ENCODE data around the gene ADAM23.

Gene ADAM23

DNA sequence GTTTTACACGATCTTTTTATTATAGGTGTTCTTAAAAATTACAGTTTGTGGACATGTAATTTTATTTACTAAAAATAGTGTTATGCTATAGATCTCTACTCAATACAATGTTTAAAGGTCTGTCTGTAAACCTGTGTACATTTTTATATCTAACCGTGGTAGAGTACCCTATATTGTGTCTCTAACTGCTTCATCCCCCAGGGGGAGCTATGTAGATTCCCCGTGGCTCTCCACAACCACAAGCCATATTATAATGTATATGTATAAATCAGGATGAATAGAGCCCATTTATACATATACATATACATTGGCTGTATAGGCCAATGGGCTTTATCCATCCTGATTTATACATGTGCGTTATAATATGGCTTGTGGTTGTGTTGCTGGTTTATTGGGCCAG, 59.4 kb downstream of the ADAM23 start:
- no peaks in the 10 kb centered on the region for H3K27me3 ChIP-seq (ENCODE audit: insufficient read depth, low read length)
- no peak overlapping the region for H3K27ac ChIP-seq (ENCODE audit: low read depth, low read length)
- H3K4me1 ChIP-seq (ENCODE audit: insufficient read depth, low read length), result no peaks in the 10 kb centered on the region
- no peak overlapping the region for H3K9ac ChIP-seq (ENCODE audit: low read depth, low read length)
- WGBS, result 93% methylated on average over 1 of the region's 4 CpGs
- no peak overlapping the region for H3K4me3 ChIP-seq (ENCODE audit: low read length)
- no peaks in the 10 kb centered on the region for H3K36me3 ChIP-seq (ENCODE audit: insufficient read depth, low read length)
- no peaks in the 10 kb centered on the region for H3K9me3 ChIP-seq (ENCODE audit: insufficient read depth, low read depth, low read length)

DNA sequence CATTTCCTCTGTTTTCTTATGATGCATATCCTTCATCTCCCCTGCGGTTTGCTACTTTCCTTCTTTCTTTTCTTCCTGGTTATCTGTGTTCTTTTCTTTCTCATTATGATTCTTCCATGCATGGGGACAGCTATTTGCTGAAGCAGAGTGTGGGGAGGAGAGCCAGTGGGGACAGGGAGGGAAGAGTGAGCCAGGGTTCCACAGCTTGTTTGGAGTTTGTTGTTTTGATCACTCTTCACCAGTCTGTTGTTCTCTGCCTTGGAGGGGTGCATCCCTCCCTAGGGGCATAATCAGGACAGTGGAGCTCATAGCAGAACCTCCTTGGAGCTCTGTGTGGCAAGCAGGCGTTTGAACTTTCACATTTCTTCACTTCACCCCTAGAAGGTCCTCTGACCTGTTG, 68.0 kb downstream of the ADAM23 start:
- H3K27ac ChIP-seq (ENCODE audit: low read depth, low read length), result 0 out of 2 replicates have a peak overlapping the region, but pooled peaks have one; percentile 16
- H3K27me3 ChIP-seq (ENCODE audit: insufficient read depth, low read length), result no peaks in the 10 kb centered on the region
- 62% methylated on average over 2 of the region's 2 CpGs for WGBS
- no peak overlapping the region for H3K9ac ChIP-seq (ENCODE audit: low read depth, low read length)
- no peaks in the 10 kb centered on the region for H3K9me3 ChIP-seq (ENCODE audit: insufficient read depth, low read depth, low read length)
- peaks cover 10% of the 10 kb centered on the region for H3K4me1 ChIP-seq (ENCODE audit: insufficient read depth, low read length)
- H3K36me3 ChIP-seq (ENCODE audit: insufficient read depth, low read length), result no peaks in the 10 kb centered on the region
- no peak overlapping the region for H3K4me3 ChIP-seq (ENCODE audit: low read length)

DNA sequence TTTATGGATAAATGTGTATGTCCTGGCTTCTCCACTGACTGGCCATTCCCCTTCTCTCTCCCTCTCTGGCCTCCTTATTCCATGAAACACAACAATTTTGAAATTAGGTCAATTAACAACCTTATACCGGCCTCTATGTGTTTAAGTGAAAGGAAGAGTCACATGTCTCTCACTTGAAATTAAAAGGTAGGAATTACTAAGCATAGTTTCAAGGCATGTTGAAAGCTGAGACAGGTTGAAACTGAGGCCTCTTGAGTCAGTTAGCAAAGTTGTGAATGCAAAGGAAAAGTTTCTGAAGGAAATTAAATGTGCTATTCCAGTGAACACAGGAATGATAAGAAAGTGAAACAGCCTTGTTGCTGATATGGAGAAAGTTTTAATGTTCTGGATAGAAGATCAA, 69.7 kb downstream of the ADAM23 start:
- H3K27me3 ChIP-seq (ENCODE audit: insufficient read depth, low read length), result no peaks in the 10 kb centered on the region
- no peaks in the 10 kb centered on the region for H3K36me3 ChIP-seq (ENCODE audit: insufficient read depth, low read length)
- no peak overlapping the region for H3K9ac ChIP-seq (ENCODE audit: low read depth, low read length)
- no peaks in the 10 kb centered on the region for H3K9me3 ChIP-seq (ENCODE audit: insufficient read depth, low read depth, low read length)
- H3K4me1 ChIP-seq (ENCODE audit: insufficient read depth, low read length), result peaks cover 10% of the 10 kb centered on the region
- H3K27ac ChIP-seq (ENCODE audit: low read depth, low read length), result no peak overlapping the region
- H3K4me3 ChIP-seq (ENCODE audit: low read length), result no peak overlapping the region
- 100% methylated on average over 1 of the region's 1 CpG for WGBS

DNA sequence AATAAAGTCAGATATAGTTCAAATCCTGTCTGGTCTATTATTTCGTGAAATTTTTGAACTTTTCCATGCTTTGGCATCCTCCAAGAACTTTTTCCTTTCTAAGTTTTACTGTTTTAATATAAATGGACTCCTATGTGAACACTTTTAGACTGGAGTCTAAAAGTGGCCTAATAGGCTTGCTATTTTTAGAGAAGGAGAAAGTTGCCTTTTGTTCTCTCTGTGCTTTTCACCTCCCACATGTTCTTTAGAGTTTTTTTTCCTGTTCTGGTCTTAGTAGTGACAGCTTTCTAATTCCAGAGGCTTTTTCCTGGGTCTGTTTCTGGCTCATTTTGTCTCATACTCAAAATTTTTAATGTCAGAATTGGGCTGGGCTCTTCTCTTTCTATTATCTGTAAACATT, 72.2 kb downstream of the ADAM23 start:
- Histone ChIP-seq H3K4me3 (ENCODE audit: low read length) (no peak overlapping the region), H3K9ac (ENCODE audit: low read depth, low read length) (no peak overlapping the region), H3K9me3 (ENCODE audit: insufficient read depth, low read depth, low read length) (no peaks in the 10 kb centered on the region), H3K4me1 (ENCODE audit: insufficient read depth, low read length) (peaks cover 17% of the 10 kb centered on the region), H3K27ac (ENCODE audit: low read depth, low read length) (no peak overlapping the region), H3K36me3 (ENCODE audit: insufficient read depth, low read length) (no peaks in the 10 kb centered on the region), H3K27me3 (ENCODE audit: insufficient read depth, low read length) (no peaks in the 10 kb centered on the region)
- WGBS, result no CpG with 5 or more reads among the region's 1 CpG

DNA sequence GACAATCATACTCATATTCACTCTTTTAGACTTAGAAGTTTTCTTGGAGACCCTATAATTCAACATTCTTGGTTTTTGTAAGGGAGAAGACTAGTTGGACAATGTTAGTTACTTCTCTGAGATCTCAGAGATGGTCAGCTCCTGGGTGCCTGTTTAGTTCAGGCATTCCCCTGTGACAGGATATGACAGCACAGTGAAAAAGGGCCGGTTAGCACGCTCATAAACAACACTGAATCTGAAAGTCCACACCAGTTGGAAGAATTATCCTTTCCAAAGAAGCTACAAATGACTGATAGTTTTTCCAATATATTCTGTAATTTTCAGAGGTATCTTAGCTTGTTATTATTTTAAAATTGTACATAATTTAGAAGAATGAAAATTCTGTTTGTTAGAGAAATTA, 75.7 kb downstream of the ADAM23 start:
- peaks cover 12% of the 10 kb centered on the region for H3K4me1 ChIP-seq (ENCODE audit: insufficient read depth, low read length)
- no peaks in the 10 kb centered on the region for H3K27me3 ChIP-seq (ENCODE audit: insufficient read depth, low read length)
- 98% methylated on average over 2 of the region's 2 CpGs for WGBS
- H3K36me3 ChIP-seq (ENCODE audit: insufficient read depth, low read length), result no peaks in the 10 kb centered on the region
- no peaks in the 10 kb centered on the region for H3K9me3 ChIP-seq (ENCODE audit: insufficient read depth, low read depth, low read length)
- H3K9ac ChIP-seq (ENCODE audit: low read depth, low read length), result no peak overlapping the region
- no peak overlapping the region for H3K4me3 ChIP-seq (ENCODE audit: low read length)
- H3K27ac ChIP-seq (ENCODE audit: low read depth, low read length), result no peak overlapping the region

DNA sequence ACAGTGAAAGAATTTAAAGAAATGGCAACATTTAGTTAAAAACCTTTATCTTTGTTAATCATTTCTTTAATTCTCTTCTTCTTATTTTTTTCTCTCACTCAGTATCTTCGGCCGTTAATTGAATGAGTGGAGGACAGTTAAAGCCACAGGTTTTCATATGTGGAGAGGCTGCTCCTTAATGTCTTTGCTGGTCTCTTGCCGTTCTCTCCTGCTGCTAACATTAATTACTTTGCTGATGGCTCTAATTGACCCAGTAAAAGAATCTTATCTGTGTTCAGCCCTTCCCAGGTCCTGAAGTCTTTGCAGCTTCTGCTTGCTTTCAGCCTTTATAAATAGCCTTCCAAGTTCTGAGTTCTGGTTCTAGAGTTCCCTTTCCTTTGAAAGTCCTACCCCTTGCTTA, 77.1 kb downstream of the ADAM23 start:
- no peaks in the 10 kb centered on the region for H3K27me3 ChIP-seq (ENCODE audit: insufficient read depth, low read length)
- WGBS, result 63% methylated on average over 2 of the region's 3 CpGs

DNA sequence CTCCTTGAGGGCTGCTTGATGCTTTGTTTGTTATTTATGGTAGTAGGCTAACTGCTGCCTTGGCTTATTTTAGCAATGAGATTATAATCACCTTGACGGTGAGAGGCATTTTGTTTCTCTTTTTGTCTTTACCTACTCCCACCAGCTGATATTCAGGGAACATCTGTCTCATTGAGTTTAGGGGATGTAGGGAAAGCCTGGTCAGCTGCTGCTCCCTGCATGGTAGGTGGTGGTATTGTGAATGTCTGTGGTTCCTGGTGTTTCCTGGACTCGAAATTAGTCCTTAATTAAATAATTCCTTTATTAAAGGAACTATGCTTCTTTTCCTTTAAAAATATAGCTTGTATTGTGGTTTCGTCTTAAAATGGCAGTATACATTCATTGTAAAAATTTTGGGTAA, 77.8 kb downstream of the ADAM23 start:
- Histone ChIP-seq H3K4me1 (ENCODE audit: insufficient read depth, low read length) (peaks cover 12% of the 10 kb centered on the region), H3K27me3 (ENCODE audit: insufficient read depth, low read length) (no peaks in the 10 kb centered on the region), H3K9me3 (ENCODE audit: insufficient read depth, low read depth, low read length) (no peaks in the 10 kb centered on the region), H3K4me3 (ENCODE audit: low read length) (no peak overlapping the region), H3K9ac (ENCODE audit: low read depth, low read length) (no peak overlapping the region), H3K27ac (ENCODE audit: low read depth, low read length) (no peak overlapping the region), H3K36me3 (ENCODE audit: insufficient read depth, low read length) (no peaks in the 10 kb centered on the region)
- WGBS, result no CpG with 5 or more reads among the region's 3 CpGs

More for the DNA sequence above, 77.1 kb downstream of the ADAM23 start:
- no peak overlapping the region for H3K9ac ChIP-seq (ENCODE audit: low read depth, low read length)
- H3K4me1 ChIP-seq (ENCODE audit: insufficient read depth, low read length), result peaks cover 12% of the 10 kb centered on the region
- H3K27ac ChIP-seq (ENCODE audit: low read depth, low read length), result no peak overlapping the region
- H3K36me3 ChIP-seq (ENCODE audit: insufficient read depth, low read length), result no peaks in the 10 kb centered on the region
- H3K4me3 ChIP-seq (ENCODE audit: low read length), result no peak overlapping the region
- H3K9me3 ChIP-seq (ENCODE audit: insufficient read depth, low read depth, low read length), result no peaks in the 10 kb centered on the region

DNA sequence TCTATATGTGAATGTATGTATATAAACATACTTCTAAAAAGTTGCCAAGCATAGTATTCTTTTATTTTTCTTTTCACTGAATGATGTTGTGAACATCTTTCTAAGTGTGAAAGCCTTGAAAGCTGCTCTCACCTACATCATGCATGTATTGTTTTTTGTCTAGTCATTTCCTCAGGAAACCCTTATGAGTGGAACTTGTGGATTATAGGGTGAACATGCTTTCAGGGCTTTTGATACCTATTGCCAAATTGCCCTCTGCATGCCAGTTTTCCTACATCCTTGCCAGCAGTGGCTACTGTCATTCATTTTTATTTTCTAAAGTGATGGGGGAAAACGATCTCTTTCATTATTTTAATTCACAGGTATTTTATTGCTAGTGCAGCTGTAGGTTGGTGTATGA, 78.3 kb downstream of the ADAM23 start:
- peaks cover 12% of the 10 kb centered on the region for H3K4me1 ChIP-seq (ENCODE audit: insufficient read depth, low read length)
- H3K9me3 ChIP-seq (ENCODE audit: insufficient read depth, low read depth, low read length), result no peaks in the 10 kb centered on the region
- H3K4me3 ChIP-seq (ENCODE audit: low read length), result no peak overlapping the region
- no peak overlapping the region for H3K9ac ChIP-seq (ENCODE audit: low read depth, low read length)
- H3K27ac ChIP-seq (ENCODE audit: low read depth, low read length), result no peak overlapping the region
- WGBS, result no CpG with 5 or more reads among the region's 1 CpG
- no peaks in the 10 kb centered on the region for H3K36me3 ChIP-seq (ENCODE audit: insufficient read depth, low read length)
- H3K27me3 ChIP-seq (ENCODE audit: insufficient read depth, low read length), result no peaks in the 10 kb centered on the region

DNA sequence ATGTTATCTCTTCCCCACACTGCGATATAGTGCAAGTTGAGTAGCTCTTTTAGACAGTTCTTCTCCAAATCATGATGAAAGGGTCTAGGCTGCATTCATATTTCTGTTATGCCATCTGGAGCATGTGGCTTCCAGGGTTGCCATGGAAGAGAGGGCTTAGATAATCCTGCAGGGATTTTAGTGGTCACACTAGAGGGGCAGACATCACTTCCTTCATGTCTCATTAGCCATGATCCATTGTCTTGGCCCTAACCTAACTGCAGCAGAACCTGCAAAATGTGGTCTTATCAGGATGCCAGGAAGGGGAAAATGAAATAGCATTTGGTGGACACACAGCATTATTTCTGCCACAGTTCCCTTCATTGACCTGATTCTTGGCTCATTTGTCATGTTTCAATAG, 83.1 kb downstream of the ADAM23 start:
- no peak overlapping the region for H3K4me3 ChIP-seq (ENCODE audit: low read length)
- no peaks in the 10 kb centered on the region for H3K36me3 ChIP-seq (ENCODE audit: insufficient read depth, low read length)
- H3K27ac ChIP-seq (ENCODE audit: low read depth, low read length), result no peak overlapping the region
- no peak overlapping the region for H3K9ac ChIP-seq (ENCODE audit: low read depth, low read length)
- peaks cover 3% of the 10 kb centered on the region for H3K4me1 ChIP-seq (ENCODE audit: insufficient read depth, low read length)
- H3K27me3 ChIP-seq (ENCODE audit: insufficient read depth, low read length), result no peaks in the 10 kb centered on the region
- 100% methylated on average over 1 of the region's 1 CpG for WGBS
- no peaks in the 10 kb centered on the region for H3K9me3 ChIP-seq (ENCODE audit: insufficient read depth, low read depth, low read length)

DNA sequence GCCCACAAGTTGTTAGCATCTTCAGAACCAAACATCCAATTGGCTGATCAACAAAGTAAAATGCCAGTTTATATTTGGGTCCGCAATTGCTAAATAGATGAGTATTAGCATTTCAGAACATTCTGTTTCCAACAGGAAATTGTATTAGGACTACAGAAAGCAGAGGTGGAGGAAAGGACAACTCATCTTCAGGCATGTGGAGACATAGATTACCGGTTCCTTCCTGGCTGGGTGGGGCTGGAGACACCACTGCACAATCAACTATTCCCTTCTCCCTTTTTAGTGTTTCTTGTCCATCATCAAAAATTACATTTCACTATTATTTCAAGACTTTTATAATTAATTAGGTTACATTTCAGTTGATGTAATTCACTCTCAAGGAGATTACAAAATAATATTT, 83.8 kb downstream of the ADAM23 start:
- 97% methylated on average over 2 of the region's 2 CpGs for whole genome bisulfite sequencing

DNA sequence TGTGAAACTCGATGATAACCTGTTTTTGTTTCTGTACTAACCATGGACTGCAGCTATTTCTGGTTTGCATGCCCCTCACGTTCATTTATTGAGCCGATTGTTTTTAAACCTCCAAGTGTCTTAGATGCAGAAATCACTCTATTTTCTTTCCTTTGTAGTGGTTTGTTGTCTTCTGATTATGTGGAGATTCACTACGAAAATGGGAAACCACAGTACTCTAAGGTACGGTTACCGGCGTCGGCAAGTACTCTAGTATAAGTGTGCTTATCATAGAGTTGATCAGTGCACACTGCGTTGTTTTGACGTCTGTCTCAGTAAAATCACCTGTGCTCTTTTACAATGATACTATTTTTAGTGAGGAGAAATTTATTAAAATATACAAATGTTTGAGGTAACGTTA, 87.4 kb downstream of the ADAM23 start:
- H3K36me3 ChIP-seq (ENCODE audit: insufficient read depth, low read length), result no peaks in the 10 kb centered on the region
- H3K9ac ChIP-seq (ENCODE audit: low read depth, low read length), result no peak overlapping the region
- peaks cover 3% of the 10 kb centered on the region for H3K4me1 ChIP-seq (ENCODE audit: insufficient read depth, low read length)
- H3K27ac ChIP-seq (ENCODE audit: low read depth, low read length), result no peak overlapping the region
- no peaks in the 10 kb centered on the region for H3K27me3 ChIP-seq (ENCODE audit: insufficient read depth, low read length)
- no peak overlapping the region for H3K4me3 ChIP-seq (ENCODE audit: low read length)
- H3K9me3 ChIP-seq (ENCODE audit: insufficient read depth, low read depth, low read length), result no peaks in the 10 kb centered on the region
- WGBS, result 95% methylated on average over 11 of the region's 11 CpGs

More for the DNA sequence above, 83.8 kb downstream of the ADAM23 start:
- peaks cover 3% of the 10 kb centered on the region for H3K4me1 ChIP-seq (ENCODE audit: insufficient read depth, low read length)
- no peak overlapping the region for H3K27ac ChIP-seq (ENCODE audit: low read depth, low read length)
- no peak overlapping the region for H3K4me3 ChIP-seq (ENCODE audit: low read length)
- H3K27me3 ChIP-seq (ENCODE audit: insufficient read depth, low read length), result no peaks in the 10 kb centered on the region
- H3K9ac ChIP-seq (ENCODE audit: low read depth, low read length), result no peak overlapping the region
- no peaks in the 10 kb centered on the region for H3K9me3 ChIP-seq (ENCODE audit: insufficient read depth, low read depth, low read length)
- no peaks in the 10 kb centered on the region for H3K36me3 ChIP-seq (ENCODE audit: insufficient read depth, low read length)

DNA sequence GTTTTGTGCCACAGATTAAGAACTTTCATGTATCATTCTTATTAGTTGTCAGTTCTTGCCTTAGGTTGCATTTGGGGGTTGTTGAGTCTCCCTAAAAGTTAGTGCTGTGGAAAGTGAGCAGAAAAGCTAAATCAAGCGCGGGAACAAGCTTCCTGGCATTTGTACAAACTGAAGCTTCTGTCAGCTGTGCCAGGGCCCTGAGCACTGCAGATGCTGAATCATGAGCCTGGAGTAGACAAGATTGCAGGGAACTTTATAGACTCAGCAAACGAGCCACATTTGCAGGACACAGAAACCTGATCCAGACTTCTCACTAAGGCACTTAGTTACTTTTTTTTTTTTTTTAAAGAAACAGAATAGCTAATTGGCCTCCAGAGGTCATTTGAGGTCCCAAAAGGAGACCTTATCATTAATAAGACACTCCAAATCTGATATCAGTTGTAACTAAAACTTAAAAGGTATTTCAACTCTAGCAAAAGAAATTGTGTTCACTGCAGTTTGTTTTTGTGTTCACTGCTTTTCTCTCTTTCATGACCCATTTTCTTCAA, 88.7 kb downstream of the ADAM23 start:
- Histone ChIP-seq H3K27ac (ENCODE audit: low read depth, low read length) (no peak overlapping the region), H3K4me1 (ENCODE audit: insufficient read depth, low read length) (peaks cover 3% of the 10 kb centered on the region)

More for the DNA sequence above, 88.7 kb downstream of the ADAM23 start:
- WGBS, result 82% methylated on average over 3 of the region's 3 CpGs
- Histone ChIP-seq H3K9me3 (ENCODE audit: insufficient read depth, low read depth, low read length) (no peaks in the 10 kb centered on the region), H3K4me3 (ENCODE audit: low read length) (no peak overlapping the region), H3K9ac (ENCODE audit: low read depth, low read length) (no peak overlapping the region), H3K36me3 (ENCODE audit: insufficient read depth, low read length) (no peaks in the 10 kb centered on the region), H3K27me3 (ENCODE audit: insufficient read depth, low read length) (no peaks in the 10 kb centered on the region)

Data from HUES64 (cell line).